SK-N-SH treated with all-trans-retinoic acid at 6 μM for 48 hours (cell line): Measurements from ENCODE around the gene SPOCK1.

ENCODE experiments used
- ATAC-seq: fragments of 200-7000 bp; cut with Tn5 transposase; 3 replicates; pipeline ENCODE4 v1.9.1; 2020; ENCODE audit warnings: mild to moderate bottlenecking, moderate library complexity
- BACH2 ChIP-seq: fragments of 250-450 bp; sonication (Bioruptor Pico); IDR thresholded peaks from 2 replicates; pipeline ENCODE4 v1.9.0; 2021; ENCODE audit warnings: mild to moderate bottlenecking, borderline replicate concordance
- CSDC2 ChIP-seq: fragments of 250-450 bp; sonication (Bioruptor Pico); IDR thresholded peaks from 2 replicates; pipeline ENCODE4 v1.5.0; 2020; ENCODE audit warnings: mild to moderate bottlenecking, moderate library complexity
- ESRRG ChIP-seq: fragments of 250-450 bp; sonication (Bioruptor Pico); IDR thresholded peaks from 2 replicates; pipeline ENCODE4 v1.6.1; 2021; ENCODE audit warnings: mild to moderate bottlenecking
- GLIS3 ChIP-seq: fragments of 250-450 bp; sonication (Bioruptor Pico); IDR thresholded peaks from 2 replicates; pipeline ENCODE4 v1.5.0; 2020; ENCODE audit warnings: mild to moderate bottlenecking, moderate library complexity
- ISL1 ChIP-seq: fragments of 250-450 bp; sonication (Bioruptor Pico); IDR thresholded peaks from 2 replicates; pipeline ENCODE4 v2.1.2; 2022; ENCODE audit warnings: mild to moderate bottlenecking, moderate library complexity
- OSR1 ChIP-seq: fragments of 250-450 bp; sonication (Bioruptor Pico); IDR thresholded peaks from 2 replicates; pipeline ENCODE4 v1.8.0; 2022; ENCODE audit warnings: moderate library complexity, mild to moderate bottlenecking, inconsistent platforms
- PPARA ChIP-seq: fragments of 250-450 bp; sonication (Bioruptor Pico); IDR thresholded peaks from 2 replicates; pipeline ENCODE4 v1.5.0; 2020; ENCODE audit warnings: mild to moderate bottlenecking, borderline replicate concordance
- RARB ChIP-seq: fragments of 250-450 bp; sonication (Bioruptor Pico); IDR thresholded peaks from 2 replicates; pipeline ENCODE4 v1.8.0; 2021; ENCODE audit warnings: mild to moderate bottlenecking, moderate library complexity
- SNAI2 ChIP-seq: fragments of 250-450 bp; sonication (Bioruptor Pico); IDR thresholded peaks from 2 replicates; pipeline ENCODE4 v1.5.0; 2020; ENCODE audit warnings: mild to moderate bottlenecking, moderate library complexity
- TCF4 ChIP-seq: fragments of 250-450 bp; sonication (Bioruptor Pico); IDR thresholded peaks from 2 replicates; pipeline ENCODE4 v1.8.0; 2021; ENCODE audit warnings: mild to moderate bottlenecking, moderate library complexity, borderline replicate concordance
- ZC3H10 ChIP-seq: fragments of 250-450 bp; sonication (Bioruptor Pico); IDR thresholded peaks from 2 replicates; pipeline ENCODE4 v1.5.1; 2021; ENCODE audit warnings: mild to moderate bottlenecking, moderate library complexity
- ZFP3 ChIP-seq: fragments of 250-450 bp; sonication (Bioruptor Pico); IDR thresholded peaks from 2 replicates; pipeline ENCODE4 v1.5.0; 2020; ENCODE audit warnings: mild to moderate bottlenecking, moderate library complexity
- ZFP30 ChIP-seq: fragments of 450-650 bp; formaldehyde crosslinking; IDR thresholded peaks from 2 replicates; pipeline ENCODE4 v1.5.0; 2022; ENCODE audit warnings: mild to moderate bottlenecking, moderate library complexity
- ZNF565 ChIP-seq: fragments of 450-650 bp; formaldehyde crosslinking; conservative IDR thresholded peaks from 2 replicates; pipeline ENCODE4 v1.5.0; 2020; ENCODE audit warnings: low read depth, mild to moderate bottlenecking, moderate library complexity
- ZNF70 ChIP-seq: fragments of 450-650 bp; formaldehyde crosslinking; IDR thresholded peaks from 2 replicates; pipeline ENCODE4 v1.5.0; 2020; ENCODE audit warnings: mild to moderate bottlenecking, moderate library complexity
- ZNF8 ChIP-seq: fragments of 450-650 bp; formaldehyde crosslinking; IDR thresholded peaks from 2 replicates; pipeline ENCODE4 v1.5.0; 2020; ENCODE audit warnings: mild to moderate bottlenecking, moderate library complexity
- TF ChIP-seq, protein P1 (sequence below): fragments of 250-450 bp; sonication (Bioruptor Pico); IDR thresholded peaks from 2 replicates; pipeline ENCODE4 v1.5.1; 2021; ENCODE audit warnings: mild to moderate bottlenecking, moderate library complexity
- TF ChIP-seq, protein P2 (sequence below): fragments of 250-450 bp; sonication (Bioruptor Pico); IDR thresholded peaks from 2 replicates; pipeline ENCODE4 v1.5.0; 2020; ENCODE audit warnings: mild to moderate bottlenecking, moderate library complexity
- TF ChIP-seq, protein P3 (sequence below): fragments of 250-450 bp; sonication (Bioruptor Pico); IDR thresholded peaks from 2 replicates; pipeline ENCODE4 v1.8.0; 2020; ENCODE audit warnings: mild to moderate bottlenecking, moderate library complexity, borderline replicate concordance
- TF ChIP-seq, protein P4 (sequence below): fragments of 250-450 bp; sonication (Bioruptor Pico); IDR thresholded peaks from 2 replicates; pipeline ENCODE4 v1.8.0; 2021; ENCODE audit warnings: low read depth, mild to moderate bottlenecking, moderate library complexity, borderline replicate concordance
- TF ChIP-seq, protein P5 (sequence below): fragments of 250-450 bp; sonication (Bioruptor Pico); IDR thresholded peaks from 2 replicates; pipeline ENCODE4 v1.5.1; 2020; ENCODE audit warnings: low read depth, mild to moderate bottlenecking, moderate library complexity

Gene SPOCK1

DNA sequence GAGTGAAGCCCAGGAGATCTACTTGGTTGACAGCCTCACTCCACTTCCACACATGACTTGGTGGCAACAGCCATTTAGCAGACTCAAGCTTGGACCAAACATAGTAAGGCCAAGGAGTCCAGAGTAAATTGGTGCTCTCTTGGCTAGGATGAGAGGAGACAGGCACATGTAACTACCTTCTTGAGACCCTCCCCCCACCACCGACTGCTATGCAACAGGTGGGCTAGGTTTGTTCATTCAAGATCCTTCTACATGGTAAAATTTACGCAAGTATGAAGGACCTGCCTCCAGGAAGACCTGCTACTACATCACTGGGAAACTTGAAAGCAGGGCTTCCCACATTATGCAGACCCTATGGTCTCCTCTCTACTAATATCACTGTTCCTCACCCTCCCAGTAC is 442.4 kb downstream of the SPOCK1 start:
- no peak for TF ChIP-seq CSDC2 (CRISPR knock-in tag)
- no peak for TF ChIP-seq ZNF8 (CRISPR knock-in tag)
- TF ChIP-seq ESRRG (CRISPR knock-in tag), result no peak
- TF ChIP-seq, protein P1, sequence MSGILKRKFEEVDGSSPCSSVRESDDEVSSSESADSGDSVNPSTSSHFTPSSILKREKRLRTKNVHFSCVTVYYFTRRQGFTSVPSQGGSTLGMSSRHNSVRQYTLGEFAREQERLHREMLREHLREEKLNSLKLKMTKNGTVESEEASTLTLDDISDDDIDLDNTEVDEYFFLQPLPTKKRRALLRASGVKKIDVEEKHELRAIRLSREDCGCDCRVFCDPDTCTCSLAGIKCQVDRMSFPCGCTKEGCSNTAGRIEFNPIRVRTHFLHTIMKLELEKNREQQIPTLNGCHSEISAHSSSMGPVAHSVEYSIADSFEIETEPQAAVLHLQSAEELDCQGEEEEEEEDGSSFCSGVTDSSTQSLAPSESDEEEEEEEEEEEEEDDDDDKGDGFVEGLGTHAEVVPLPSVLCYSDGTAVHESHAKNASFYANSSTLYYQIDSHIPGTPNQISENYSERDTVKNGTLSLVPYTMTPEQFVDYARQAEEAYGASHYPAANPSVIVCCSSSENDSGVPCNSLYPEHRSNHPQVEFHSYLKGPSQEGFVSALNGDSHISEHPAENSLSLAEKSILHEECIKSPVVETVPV (CRISPR knock-in tag), result no peak
- no peak for TF ChIP-seq PPARA (CRISPR knock-in tag)
- TF ChIP-seq, protein P2, sequence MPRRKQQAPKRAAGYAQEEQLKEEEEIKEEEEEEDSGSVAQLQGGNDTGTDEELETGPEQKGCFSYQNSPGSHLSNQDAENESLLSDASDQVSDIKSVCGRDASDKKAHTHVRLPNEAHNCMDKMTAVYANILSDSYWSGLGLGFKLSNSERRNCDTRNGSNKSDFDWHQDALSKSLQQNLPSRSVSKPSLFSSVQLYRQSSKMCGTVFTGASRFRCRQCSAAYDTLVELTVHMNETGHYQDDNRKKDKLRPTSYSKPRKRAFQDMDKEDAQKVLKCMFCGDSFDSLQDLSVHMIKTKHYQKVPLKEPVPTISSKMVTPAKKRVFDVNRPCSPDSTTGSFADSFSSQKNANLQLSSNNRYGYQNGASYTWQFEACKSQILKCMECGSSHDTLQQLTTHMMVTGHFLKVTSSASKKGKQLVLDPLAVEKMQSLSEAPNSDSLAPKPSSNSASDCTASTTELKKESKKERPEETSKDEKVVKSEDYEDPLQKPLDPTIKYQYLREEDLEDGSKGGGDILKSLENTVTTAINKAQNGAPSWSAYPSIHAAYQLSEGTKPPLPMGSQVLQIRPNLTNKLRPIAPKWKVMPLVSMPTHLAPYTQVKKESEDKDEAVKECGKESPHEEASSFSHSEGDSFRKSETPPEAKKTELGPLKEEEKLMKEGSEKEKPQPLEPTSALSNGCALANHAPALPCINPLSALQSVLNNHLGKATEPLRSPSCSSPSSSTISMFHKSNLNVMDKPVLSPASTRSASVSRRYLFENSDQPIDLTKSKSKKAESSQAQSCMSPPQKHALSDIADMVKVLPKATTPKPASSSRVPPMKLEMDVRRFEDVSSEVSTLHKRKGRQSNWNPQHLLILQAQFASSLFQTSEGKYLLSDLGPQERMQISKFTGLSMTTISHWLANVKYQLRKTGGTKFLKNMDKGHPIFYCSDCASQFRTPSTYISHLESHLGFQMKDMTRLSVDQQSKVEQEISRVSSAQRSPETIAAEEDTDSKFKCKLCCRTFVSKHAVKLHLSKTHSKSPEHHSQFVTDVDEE (CRISPR knock-in tag), result no peak
- no peak for TF ChIP-seq ZNF565 (CRISPR knock-in tag)
- TF ChIP-seq OSR1 (CRISPR knock-in tag), result no peak
- TF ChIP-seq, protein P3, sequence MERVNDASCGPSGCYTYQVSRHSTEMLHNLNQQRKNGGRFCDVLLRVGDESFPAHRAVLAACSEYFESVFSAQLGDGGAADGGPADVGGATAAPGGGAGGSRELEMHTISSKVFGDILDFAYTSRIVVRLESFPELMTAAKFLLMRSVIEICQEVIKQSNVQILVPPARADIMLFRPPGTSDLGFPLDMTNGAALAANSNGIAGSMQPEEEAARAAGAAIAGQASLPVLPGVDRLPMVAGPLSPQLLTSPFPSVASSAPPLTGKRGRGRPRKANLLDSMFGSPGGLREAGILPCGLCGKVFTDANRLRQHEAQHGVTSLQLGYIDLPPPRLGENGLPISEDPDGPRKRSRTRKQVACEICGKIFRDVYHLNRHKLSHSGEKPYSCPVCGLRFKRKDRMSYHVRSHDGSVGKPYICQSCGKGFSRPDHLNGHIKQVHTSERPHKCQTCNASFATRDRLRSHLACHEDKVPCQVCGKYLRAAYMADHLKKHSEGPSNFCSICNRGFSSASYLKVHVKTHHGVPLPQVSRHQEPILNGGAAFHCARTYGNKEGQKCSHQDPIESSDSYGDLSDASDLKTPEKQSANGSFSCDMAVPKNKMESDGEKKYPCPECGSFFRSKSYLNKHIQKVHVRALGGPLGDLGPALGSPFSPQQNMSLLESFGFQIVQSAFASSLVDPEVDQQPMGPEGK (CRISPR knock-in tag), result no peak
- TF ChIP-seq SNAI2 (CRISPR knock-in tag), result no peak
- TF ChIP-seq, protein P4, sequence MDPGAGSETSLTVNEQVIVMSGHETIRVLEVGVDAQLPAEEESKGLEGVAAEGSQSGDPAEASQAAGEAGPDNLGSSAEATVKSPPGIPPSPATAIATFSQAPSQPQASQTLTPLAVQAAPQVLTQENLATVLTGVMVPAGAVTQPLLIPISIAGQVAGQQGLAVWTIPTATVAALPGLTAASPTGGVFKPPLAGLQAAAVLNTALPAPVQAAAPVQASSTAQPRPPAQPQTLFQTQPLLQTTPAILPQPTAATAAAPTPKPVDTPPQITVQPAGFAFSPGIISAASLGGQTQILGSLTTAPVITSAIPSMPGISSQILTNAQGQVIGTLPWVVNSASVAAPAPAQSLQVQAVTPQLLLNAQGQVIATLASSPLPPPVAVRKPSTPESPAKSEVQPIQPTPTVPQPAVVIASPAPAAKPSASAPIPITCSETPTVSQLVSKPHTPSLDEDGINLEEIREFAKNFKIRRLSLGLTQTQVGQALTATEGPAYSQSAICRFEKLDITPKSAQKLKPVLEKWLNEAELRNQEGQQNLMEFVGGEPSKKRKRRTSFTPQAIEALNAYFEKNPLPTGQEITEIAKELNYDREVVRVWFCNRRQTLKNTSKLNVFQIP (CRISPR knock-in tag), result no peak
- TF ChIP-seq GLIS3 (CRISPR knock-in tag), result no peak
- no peak for TF ChIP-seq ISL1 (CRISPR knock-in tag)
- TF ChIP-seq, all 23 proteins: peak for 0
- no peak for ATAC-seq

DNA sequence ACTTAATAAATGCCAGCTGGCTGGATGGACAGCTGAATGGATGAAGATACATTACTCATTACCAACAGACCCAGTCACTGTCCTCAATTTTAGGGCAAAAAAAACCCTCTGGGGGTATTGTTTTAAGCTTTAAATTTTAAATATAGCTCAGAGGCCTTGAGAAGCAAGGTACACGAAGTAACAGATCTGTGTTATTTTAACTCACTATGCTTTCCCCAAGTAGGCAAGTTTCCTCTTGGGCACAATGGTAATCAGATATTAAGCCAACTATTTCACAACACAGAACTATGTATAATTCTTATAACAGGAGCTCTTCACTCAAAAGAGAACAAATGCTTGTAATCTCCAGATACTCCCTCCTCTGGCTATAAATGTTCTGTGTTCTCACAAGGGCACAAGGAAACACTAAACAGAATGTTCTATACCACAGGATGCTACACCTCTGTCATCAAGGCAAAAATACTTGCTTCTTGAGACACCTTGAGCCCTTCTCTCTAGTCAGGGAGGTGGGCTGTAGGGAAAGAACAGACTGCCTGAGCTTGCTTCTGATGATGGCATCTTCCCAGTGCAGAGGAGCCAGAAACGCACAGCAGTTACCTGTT is 443.8 kb downstream of the SPOCK1 start:
- no peak for ATAC-seq
- TF ChIP-seq ISL1 (CRISPR knock-in tag) (no peak), ZFP30 (CRISPR knock-in tag) (no peak), RARB (no peak), OSR1 (CRISPR knock-in tag) (no peak), ZFP3 (CRISPR knock-in tag) (no peak), BACH2 (CRISPR knock-in tag) (no peak), ZC3H10 (CRISPR knock-in tag) (no peak), ZNF70 (CRISPR knock-in tag) (no peak), CSDC2 (CRISPR knock-in tag) (no peak), TCF4 (no peak)
- TF ChIP-seq, protein P1 (CRISPR knock-in tag), result no peak
- TF ChIP-seq, protein P5, sequence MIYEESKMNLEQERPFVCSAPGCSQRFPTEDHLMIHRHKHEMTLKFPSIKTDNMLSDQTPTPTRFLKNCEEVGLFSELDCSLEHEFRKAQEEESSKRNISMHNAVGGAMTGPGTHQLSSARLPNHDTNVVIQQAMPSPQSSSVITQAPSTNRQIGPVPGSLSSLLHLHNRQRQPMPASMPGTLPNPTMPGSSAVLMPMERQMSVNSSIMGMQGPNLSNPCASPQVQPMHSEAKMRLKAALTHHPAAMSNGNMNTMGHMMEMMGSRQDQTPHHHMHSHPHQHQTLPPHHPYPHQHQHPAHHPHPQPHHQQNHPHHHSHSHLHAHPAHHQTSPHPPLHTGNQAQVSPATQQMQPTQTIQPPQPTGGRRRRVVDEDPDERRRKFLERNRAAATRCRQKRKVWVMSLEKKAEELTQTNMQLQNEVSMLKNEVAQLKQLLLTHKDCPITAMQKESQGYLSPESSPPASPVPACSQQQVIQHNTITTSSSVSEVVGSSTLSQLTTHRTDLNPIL (CRISPR knock-in tag), result no peak
- TF ChIP-seq, protein P3 (CRISPR knock-in tag), result no peak
- TF ChIP-seq, protein P4 (CRISPR knock-in tag), result no peak
- TF ChIP-seq, protein P2 (CRISPR knock-in tag), result no peak
